Measurements from ENCODE around the gene PDGFD. TPM values are rescaled to one million over a fixed set of nuclear protein-coding genes. Genes with fewer than 3 reads are reported as not detected.
A peak's percentile ranks its signal among the peaks of the same experiment; 100 is the strongest.

The PDGFD gene
- total RNA-seq, 1 donor from 2014 or later, result 0.53 TPM

DNA sequence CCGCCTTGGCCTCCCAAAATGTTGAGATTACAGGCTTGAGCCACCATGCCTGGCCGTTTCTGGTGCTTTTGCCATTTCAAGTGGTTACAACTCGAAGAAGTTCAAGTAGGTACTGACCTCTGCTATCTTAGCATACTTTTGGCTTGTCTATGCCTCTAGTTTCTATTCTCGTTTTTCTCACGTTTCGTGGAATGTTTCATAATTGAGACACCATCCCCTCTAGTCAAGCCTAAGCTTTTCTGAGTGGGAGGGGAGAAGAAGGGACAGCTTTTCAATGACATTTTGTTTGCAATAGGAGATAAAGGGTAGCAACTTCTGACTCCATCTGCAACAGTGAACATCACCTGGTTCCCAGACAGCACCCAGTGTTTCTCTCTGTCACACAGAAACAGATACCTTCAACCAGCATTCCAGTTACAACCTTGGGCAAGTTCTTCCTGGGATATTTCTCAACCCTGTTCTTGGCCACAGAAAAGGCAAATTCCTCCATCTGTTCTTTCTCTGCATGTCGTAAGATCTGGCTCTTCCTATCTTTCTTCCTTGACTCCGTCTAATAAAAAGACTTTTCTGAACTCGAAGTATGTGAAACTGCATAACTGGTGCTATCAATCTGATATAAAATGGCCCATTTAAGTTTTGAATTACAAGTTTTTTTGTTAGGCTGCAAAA lies 102.0 kb downstream of the PDGFD start:
- no peaks in the 10 kb centered on the region for H3K36me3 ChIP-seq (ENCODE audit: control insufficient read depth, insufficient read depth, low read length)
- no peak for FAIRE-seq
- H3K4me3 ChIP-seq (ENCODE audit: low read depth, low read length), result no peak overlapping the region
- TF ChIP-seq CTCF (IDR thresholded peaks at IDR 0.05; ENCODE audit: insufficient read depth, low read length, severe bottlenecking), result no peak
- no peak for DNase-seq (ENCODE audit: low read depth)
- H3K27me3 ChIP-seq (ENCODE audit: control insufficient read depth, insufficient read depth, low read length), result no peaks in the 10 kb centered on the region

DNA sequence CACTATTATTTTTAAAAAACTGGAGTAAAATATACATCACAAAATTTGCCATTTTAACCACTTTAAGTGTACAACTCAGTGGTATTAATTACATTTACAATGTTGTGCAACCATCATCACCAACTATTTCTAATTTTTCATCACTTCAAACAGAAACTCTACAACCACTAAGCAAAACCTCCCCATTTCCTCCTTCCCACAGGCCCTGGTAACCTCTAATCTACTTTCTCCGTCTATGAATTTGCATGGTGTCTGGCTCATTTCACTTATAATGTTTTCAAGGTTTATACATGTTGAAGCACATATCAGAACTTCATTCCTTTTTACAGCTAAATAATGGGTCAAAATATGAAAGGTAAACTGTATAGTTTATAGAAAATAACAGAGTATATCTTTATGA lies 103.1 kb downstream of the PDGFD start:
- FAIRE-seq (no peak), DNase-seq (ENCODE audit: low read depth) (no peak)
- H3K27me3 ChIP-seq (ENCODE audit: control insufficient read depth, insufficient read depth, low read length), result no peaks in the 10 kb centered on the region
- TF ChIP-seq CTCF (IDR thresholded peaks at IDR 0.05; ENCODE audit: insufficient read depth, low read length, severe bottlenecking), result no peak
- no peaks in the 10 kb centered on the region for H3K36me3 ChIP-seq (ENCODE audit: control insufficient read depth, insufficient read depth, low read length)
- no peak overlapping the region for H3K4me3 ChIP-seq (ENCODE audit: low read depth, low read length)

DNA sequence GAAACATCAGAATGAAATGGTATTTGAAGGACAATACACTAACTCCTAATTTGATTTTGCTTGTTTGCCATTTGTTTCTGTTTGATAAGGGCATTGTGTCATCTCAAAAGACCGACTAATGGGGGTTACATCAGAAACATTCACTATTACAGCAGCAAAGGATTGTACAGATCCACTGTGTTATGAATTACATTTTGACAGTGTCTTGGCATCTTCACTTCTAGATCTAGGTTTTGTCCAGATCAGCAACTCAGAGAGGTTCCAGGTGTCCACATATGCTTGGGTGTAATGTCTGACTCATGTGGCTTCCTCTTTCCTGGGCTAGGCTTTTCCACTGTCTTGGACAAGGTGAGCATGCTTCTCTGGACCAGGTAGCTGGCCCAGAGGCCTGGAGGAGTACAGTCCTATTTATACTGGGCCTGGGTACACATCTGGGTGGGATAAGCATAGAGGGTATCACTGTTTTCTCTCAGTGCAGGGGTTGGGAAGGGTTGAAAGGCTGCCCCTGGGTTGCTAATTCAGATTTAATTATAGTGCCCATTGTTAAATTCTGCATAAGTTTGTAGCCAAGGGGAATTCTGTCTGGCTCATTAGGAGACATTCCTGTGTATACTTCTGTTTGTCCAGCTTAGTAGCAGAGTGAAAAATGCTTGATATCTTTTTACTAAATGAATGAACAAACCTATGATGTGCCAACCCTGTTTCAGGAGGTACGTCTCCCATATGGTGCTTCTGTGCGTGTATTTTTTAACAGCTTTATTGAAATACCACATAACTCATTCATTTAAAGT lies 103.7 kb downstream of the PDGFD start:
- no peak for TF ChIP-seq CTCF (IDR thresholded peaks at IDR 0.05; ENCODE audit: insufficient read depth, low read length, severe bottlenecking)
- no peaks in the 10 kb centered on the region for H3K27me3 ChIP-seq (ENCODE audit: control insufficient read depth, insufficient read depth, low read length)
- DNase-seq (ENCODE audit: low read depth) (peak; percentile 57), FAIRE-seq (no peak)
- no peak overlapping the region for H3K4me3 ChIP-seq (ENCODE audit: low read depth, low read length)
- no peaks in the 10 kb centered on the region for H3K36me3 ChIP-seq (ENCODE audit: control insufficient read depth, insufficient read depth, low read length)

DNA sequence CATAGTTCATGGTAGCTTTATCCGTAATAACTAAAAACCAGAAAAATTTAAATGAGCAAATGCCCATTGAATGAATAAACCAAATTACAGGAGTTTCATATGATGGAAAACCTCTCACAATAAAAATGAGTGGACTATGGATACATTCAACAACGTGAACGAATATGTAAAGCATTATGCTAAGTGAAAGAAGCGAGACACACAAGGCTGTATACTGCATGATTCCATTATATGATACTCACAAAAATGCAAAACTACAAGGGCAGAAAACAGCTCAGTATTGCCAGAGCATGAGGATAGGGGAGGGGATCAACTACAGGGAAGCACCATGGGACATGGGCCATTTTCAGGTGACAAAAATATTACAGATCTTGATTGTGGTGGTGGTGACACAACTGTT lies 105.3 kb downstream of the PDGFD start:
- H3K27me3 ChIP-seq (ENCODE audit: control insufficient read depth, insufficient read depth, low read length), result no peaks in the 10 kb centered on the region
- no peaks in the 10 kb centered on the region for H3K36me3 ChIP-seq (ENCODE audit: control insufficient read depth, insufficient read depth, low read length)
- H3K4me3 ChIP-seq (ENCODE audit: low read depth, low read length), result no peak overlapping the region
- DNase-seq (ENCODE audit: low read depth) (no peak), FAIRE-seq (no peak)
- TF ChIP-seq CTCF (IDR thresholded peaks at IDR 0.05; ENCODE audit: insufficient read depth, low read length, severe bottlenecking), result no peak

- no peak for DNase-seq (ENCODE audit: low read depth)
- no peak overlapping the region for H3K4me3 ChIP-seq (ENCODE audit: low read depth, low read length)
- no peak for TF ChIP-seq CTCF (IDR thresholded peaks at IDR 0.05; ENCODE audit: insufficient read depth, low read length, severe bottlenecking)
- no peak for FAIRE-seq
- H3K36me3 ChIP-seq (ENCODE audit: control insufficient read depth, insufficient read depth, low read length), result no peaks in the 10 kb centered on the region
- no peaks in the 10 kb centered on the region for H3K27me3 ChIP-seq (ENCODE audit: control insufficient read depth, insufficient read depth, low read length)
Measured at GRCh38 chr11:104057908-104058307, 106.0 kb downstream of the PDGFD start.
